Renal pelvis (tissue), 4 donors: ENCODE results near the gene NINL. TPM values are rescaled to one million over a fixed set of nuclear protein-coding genes. Genes with fewer than 3 reads are reported as not detected.
"Not testable (repeated sequence)": the region's sequence is repeated elsewhere in the genome, so short reads cannot be mapped to it uniquely, and the experiment has no call there.

Experiments used
- DNase-seq: peaks from one replicate; pipeline ENCODE4 v3.0.0-alpha.2; 2013
- polyA plus RNA-seq, 3 donors: library from polyadenylated mRNA; unstranded; fragments of 120-200 nt; gene quantifications; one replicate each; pipeline ENCODE4 v1.2.1, GENCODE V29; 2013; ENCODE audit not compliant: insufficient read length in 3 of 3

The NINL gene
- polyA plus RNA-seq, 3 donors, result 40.1 to 57.0 (median 56.6) TPM

DNA sequence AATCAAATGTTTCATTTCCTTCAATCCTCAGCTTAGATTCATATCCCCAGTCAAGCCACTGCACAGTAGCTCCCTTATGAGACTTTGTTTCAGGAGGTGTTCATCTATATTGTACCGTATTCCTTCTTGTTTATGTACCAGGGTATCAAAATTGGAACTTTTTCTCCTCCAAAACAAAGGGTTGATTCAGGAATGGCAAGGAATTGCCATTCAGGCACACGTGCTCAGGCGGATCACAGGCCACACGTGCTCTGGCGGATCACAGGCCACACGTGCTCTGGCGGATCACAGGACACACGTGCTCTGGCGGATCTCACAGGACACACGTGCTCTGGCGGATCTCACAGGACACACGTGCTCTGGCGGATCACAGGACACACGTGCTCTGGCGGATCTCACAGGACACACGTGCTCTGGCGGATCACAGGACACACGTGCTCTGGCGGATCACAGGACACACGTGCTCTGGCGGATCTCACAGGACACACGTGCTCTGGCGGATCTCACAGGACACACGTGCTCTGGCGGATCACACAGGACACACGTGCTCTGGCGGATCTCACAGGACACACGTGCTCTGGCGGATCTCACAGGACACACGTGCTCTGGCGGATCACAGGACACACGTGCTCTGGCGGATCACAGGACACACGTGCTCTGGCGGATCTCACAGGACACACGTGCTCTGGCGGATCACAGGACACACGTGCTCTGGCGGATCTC is 17.0 kb upstream of the NINL start:
- DNase-seq, result not testable (repeated sequence)

- DNase-seq, result no peak
These were observed 16.3 kb upstream of the NINL start for GRCh38 chr20:25601659-25602058.

- DNase-seq, result no peak
These were observed 15.3 kb upstream of the NINL start for GRCh38 chr20:25600632-25601031.

- no peak for DNase-seq
These were observed 7.0 kb upstream of the NINL start for GRCh38 chr20:25592135-25592852.

- DNase-seq, result not testable (repeated sequence)
These were observed 5.4 kb upstream of the NINL start for GRCh38 chr20:25590778-25591177.

GRCh38 chr20:25588491-25588890 is 3.2 kb upstream of the NINL start:
- no peak for DNase-seq

DNA sequence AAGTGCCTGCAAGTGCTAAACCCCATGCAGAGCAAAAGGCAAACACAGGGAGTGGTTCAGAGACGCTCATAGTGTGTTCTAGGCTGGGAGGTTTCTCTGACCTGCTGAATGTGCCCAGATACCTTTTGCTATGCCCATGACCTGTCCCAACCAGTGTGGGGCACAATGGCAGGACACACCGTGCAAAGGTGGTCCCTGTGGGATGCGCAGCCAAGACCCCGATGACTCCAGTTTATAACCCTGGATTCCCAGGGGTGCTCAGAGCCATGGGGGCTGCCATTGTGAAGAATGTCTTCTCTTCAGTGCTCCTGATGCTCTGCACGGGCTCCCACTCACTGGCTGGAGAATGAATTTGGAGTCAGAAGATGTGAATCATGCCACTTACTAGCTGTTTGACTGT is 2.2 kb upstream of the NINL start:
- DNase-seq, result no peak

DNA sequence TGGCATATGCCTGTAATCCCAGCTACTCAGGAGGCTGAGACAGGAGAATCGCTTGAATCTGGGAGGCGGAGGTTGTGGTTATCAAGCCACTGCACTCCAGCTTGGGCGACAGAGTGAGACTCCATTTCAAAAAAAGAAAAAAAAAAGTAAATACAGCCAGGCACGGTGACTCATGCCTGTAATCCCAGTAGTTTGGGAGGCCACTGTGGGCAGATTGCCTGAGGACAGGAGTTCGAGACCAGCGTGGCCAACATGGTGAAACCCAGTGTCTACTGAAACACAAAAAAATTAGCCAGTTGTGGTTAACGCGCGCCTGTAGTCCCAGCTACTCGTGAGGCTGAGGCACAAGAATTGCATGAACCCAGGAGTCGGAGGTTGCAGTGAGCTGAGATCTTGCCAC is 1.5 kb upstream of the NINL start:
- DNase-seq, result no peak

- not testable (repeated sequence) for DNase-seq
These were observed 1.7 kb downstream of the NINL start for GRCh38 chr20:25583607-25584006.

DNA sequence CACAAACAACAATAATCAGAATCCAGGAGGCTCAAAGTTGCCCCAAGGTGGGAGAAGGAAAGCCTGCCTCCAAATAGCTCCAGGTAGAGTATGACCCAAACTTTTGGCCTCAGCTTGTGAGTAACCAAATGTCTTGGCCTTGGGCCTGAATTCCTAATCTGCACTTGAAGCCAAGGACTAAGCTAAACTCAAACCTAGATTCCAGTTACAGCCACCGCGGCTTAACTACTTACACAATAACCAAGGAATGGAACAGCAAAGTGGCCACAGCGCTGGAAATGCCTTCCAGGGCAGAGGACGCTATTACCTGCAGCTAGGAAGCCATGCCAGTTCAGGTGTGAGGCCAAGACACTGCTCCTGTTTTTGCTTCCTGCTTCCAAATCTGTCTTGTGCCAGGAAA is 4.6 kb downstream of the NINL start:
- DNase-seq, result no peak

DNA sequence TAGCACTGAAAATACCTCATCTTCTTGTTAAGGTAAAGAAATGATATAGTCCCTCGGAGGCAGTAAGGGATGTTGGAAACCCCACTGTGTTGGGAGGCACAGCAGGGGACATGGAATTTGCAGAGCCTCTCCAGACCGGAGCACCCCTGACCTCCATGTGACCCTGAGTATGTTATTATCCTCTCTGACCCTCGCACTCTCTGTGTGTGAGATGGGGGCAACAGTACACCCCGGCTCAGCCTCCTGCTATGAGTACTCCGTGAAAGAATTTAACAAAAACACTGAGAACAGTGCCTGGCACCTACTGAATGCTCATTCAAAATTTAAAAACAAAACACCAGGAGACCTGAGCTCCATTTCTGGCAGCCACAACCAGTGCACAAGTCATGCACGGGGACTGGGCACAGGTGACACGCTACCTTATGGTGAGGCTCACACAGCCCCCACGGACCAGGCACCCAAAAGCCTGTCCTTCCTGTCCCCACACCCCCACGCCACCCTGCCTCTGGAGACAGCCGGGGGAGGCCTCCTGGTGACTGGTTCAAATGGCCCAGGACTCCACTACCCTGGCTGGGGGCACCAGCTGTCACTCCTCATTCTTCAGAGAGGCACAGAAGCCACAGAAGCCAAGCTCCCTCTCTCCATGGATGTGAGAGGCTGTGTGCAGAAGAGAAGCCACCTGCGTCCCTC is 6.1 kb downstream of the NINL start:
- no peak for DNase-seq

DNA sequence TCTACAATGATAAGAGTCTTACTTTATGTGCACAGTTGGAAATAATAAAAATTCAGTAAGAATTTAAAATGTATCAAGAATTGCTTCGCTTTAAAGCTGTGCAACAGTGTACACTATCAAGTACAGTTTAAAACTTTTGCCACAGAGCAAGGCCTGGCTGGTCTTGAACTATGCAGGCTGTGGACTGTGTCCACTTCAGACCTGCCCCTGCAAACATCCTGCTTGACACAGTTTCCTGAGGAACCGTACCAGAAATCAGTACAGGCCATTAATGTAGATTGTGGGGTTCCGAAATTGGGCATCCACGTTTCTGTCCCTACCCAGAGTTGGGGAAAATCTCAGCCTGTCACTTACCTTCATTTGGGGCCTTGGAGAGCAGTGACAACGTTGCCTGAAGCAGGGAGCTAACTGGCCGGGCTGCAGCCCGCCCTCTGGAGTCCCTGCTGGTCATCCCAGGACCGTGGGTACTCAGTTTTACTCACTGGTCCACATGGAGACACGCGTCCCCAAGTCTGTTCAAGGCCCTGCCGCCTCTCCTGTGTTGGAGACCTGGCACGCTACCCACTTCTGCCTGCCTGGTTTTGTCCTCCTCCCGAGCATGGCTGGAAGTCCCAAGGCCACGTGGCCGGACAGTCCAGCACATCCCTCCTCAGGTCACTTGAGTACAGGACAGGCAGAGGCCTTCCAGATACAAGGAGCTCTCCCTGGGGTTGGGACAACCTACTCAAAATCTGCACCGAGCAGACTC is 8.4 kb downstream of the NINL start:
- DNase-seq, result no peak

DNA sequence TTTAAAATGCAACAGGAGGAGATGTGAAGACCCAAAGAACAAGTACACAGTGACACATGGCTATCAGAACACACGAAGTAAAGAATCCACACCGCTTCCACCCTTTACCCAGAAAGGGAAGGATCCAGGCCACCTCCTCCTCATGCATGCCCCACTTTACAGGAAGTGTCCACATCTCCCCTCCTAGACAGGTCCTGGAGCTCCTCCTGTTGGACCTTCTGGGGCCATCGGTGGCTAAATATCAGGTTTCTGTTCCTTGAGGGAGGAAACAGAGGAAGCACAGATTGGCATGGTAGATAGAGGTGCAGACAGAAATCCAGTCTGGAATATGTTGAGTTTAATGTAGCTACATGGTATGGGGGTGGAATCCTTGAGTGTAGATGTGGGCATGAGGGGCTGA is 10.9 kb downstream of the NINL start:
- DNase-seq, result no peak

DNA sequence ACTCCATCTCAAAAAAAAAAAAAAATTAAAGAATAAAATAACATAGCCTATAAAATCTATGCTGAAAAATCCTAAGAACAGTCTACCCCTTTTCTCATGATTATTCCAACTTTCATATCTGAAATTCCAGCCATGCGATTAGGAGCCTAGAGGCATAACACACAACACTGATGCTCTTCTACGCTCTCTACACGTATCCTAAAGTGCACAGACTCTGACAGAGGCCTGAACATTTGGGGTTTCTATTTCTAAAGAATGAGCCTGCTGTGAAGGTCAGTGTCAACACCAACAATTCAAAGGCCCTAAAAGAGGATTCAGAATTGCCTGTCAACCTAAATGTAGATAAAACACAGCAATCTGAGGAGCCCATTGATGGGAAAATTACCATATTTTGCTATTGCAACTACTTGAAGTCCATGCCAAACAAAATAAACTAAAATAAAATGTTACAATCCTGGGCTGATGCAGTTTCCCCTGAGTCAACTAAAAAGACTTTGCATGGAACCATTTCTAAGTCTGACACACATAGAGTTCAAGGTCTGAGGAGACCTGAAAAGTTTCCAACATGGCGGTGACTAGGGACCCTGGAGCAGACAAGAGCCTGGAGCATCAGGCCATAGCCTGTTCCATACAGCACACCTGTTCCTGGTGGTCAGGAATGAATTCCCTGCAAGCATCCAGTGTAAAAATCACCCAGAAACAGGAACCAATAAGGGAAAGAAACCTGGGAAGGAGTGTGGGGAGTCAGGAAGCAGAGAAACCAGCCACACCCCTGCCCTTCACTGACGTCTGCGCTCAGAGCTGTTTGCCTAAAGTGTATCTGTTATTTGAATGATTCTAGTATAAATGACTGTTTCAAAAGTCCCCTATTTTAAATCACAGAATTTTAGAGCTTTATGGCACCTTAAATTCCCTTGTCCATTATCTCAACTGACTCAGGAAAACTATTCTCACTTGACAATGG is 11.8 kb downstream of the NINL start:
- DNase-seq, result no peak

GRCh38 chr20:25571817-25572216 is 13.5 kb downstream of the NINL start:
- no peak for DNase-seq

GRCh38 chr20:25571240-25571639 is 14.1 kb downstream of the NINL start:
- DNase-seq, result no peak

DNA sequence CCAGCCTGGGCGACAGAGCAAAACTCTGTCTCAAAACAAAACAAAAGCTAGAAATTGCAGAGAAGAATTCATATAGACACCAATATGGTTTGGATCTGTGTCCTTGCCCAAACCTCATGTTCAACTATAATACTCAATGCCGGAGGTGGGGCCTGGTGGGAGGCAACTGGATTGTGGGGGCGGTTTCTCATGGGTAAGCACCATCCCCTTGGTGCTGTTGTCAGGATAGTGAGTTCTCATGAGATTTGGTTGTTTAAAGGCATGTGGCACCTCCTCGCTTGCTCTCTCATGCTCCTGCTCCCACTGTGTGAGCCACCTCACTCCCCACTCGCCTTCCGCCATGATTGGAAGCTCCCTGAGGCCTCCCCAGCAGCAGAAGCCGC is 15.2 kb downstream of the NINL start:
- no peak for DNase-seq

GRCh38 chr20:25567286-25567685 is 18.0 kb downstream of the NINL start:
- DNase-seq, result no peak

DNA sequence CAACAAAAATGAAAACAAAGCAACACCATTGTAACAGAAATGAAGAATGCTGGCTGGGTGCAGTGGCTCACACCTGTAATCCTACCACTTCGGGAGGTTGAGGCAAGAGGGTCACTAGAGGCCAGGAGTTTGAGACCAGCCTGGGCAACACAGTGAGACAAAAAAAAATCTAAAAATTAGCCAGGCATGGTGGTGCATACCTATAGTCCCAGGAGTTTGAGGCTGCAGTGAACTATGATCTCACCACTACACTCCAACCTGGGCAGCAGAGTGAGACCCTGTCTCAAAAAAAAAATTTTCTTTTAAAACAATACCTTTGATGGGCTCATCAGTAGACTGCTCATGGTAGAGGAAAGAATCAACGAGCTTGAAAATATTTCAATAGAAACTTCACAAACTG is 18.5 kb downstream of the NINL start:
- no peak for DNase-seq

DNA sequence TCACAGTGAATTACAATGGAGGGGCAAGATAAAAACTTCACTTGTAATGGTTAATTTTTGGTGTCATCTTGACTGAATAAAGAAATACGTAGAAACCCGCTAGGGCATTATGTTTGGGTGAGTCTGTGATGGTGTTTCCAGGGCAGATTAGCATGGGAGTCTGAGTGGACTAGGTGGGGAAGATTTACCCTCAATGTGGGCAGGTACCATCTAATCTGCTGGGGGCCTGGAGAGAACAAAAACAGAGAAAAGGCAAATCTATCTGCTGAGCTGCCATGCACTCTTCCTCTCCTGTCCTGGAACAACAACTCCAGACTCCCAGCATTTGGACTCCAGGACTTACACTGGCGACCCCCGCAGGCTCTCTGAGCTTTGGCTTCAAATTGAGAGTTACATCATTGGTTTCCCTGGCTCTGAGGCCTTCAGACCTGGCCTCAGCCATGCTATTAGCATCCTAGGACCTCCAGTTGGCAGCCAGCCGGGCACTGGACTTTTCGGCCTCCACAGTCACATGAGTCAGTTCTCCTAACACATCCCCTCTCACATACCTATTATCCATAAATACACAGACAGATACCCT is 19.7 kb downstream of the NINL start:
- DNase-seq, result no peak

DNA sequence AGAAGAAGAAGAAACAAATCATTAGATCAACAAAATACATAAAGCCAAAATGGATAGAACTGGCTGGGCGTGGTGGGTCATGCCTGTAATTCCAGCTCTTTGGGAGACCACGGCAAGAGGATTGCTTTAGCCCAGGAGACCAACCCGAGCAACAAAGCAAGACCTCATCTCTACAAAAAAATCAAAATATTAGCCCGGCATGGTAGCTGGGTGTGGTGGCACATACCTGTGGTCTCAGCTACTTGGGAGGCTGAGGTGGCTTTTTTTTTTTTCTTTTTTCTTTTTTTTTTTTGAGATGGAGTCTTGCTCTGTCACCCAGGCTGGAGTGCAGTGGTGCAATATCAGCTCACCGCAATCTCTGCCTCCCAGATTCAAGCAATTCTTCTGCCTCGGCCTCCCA is 21.5 kb downstream of the NINL start:
- no peak for DNase-seq
